Measurements from ENCODE around the gene CACNA2D4.

GRCh38 chr12:1767407-1768090 is 150.9 kb downstream of the CACNA2D4 start:
- no peak for TF ChIP-seq ARNT (IDR thresholded peaks at IDR 0.05)
- no peak for TF ChIP-seq BHLHE40 (IDR thresholded peaks at IDR 0.05; ENCODE audit: borderline replicate concordance)

All from HEK293T (cell line).